DOHH2 (cell line): Measurements from ENCODE around the gene PCSK7.
"Not testable (repeated sequence)": the region's sequence is repeated elsewhere in the genome, so short reads cannot be mapped to it uniquely, and the experiment has no call there.

Experiments
- CTCF ChIP-seq: fragments of 200-600 bp; sonication (generic); IDR thresholded peaks from one replicate; pipeline ENCODE4 v1.5.1; 2014; ENCODE audit warnings: antibody characterized with exemption, mild to moderate bottlenecking, low read depth, low read length; ENCODE audit not compliant: poor library complexity, severe bottlenecking
- EZH2phosphoT487 ChIP-seq: fragments of 200-600 bp; sonication (generic); IDR thresholded peaks from 2 replicates; pipeline ENCODE4 v1.6.1; 2017; ENCODE audit warnings: borderline replicate concordance, mild to moderate bottlenecking, antibody characterized with exemption, low read length, moderate library complexity, mixed read lengths

- not testable (repeated sequence) for TF ChIP-seq CTCF, EZH2phosphoT487
Measured at GRCh38 chr11:117206859-117207258, 25.0 kb downstream of the PCSK7 start.
